22Rv1 (cell line): ENCODE data around the gene PRELID3B.
"Not testable (repeated sequence)": the region's sequence is repeated elsewhere in the genome, so short reads cannot be mapped to it uniquely, and the experiment has no call there.

Experiments used
- H3K27ac ChIP-seq: fragments of 450-650 bp; 2 replicates; pipeline ENCODE4 v1.5.1; 2017
- ZFX ChIP-seq: fragments of 450-650 bp; IDR thresholded peaks from 2 replicates; pipeline ENCODE4 v1.6.1; 2017; ENCODE audit warnings: antibody characterized with exemption, borderline replicate concordance
- TF ChIP-seq, protein P1 (sequence below): fragments of 450-650 bp; IDR thresholded peaks from 2 replicates; pipeline ENCODE4 v1.5.1; 2017; ENCODE audit warnings: mild to moderate bottlenecking

PRELID3B gene

DNA sequence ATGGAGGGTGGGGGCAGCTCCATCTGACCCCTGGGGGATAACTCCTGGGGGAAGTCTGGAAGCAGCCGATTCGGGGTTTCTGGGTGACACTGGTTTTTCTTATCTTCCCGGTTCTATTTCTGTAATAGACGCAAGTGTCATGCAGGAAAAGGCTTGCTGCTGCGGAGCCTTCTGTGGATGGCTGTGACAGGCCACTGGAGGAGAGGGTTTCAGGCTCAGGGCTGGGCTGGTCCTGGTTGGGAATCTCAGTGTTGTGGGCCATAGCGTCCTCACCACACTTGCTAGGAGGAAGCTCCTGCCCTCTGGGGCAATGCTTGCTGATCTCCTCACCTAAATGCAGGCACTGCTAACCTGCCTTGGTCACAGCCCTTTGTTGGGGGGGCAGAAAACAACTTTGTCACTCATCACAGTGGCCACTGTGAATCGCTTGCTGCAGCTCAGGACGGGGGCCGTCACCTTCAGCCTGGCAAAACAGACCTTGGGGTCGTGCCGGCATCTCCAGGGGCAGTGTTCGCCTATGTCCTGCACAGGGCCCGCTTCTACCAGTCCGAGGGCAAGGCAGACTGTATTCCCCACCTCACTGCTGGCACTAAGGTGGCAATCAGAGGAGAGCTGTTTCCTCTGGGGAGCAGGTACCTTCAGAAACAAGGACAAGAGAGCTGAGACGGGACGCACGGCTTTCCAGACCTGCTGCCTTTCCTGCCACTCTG, 27.8 kb downstream of the PRELID3B start:
- H3K27ac ChIP-seq: no peak overlapping the region
- TF ChIP-seq ZFX: no peak
- TF ChIP-seq, protein P1, sequence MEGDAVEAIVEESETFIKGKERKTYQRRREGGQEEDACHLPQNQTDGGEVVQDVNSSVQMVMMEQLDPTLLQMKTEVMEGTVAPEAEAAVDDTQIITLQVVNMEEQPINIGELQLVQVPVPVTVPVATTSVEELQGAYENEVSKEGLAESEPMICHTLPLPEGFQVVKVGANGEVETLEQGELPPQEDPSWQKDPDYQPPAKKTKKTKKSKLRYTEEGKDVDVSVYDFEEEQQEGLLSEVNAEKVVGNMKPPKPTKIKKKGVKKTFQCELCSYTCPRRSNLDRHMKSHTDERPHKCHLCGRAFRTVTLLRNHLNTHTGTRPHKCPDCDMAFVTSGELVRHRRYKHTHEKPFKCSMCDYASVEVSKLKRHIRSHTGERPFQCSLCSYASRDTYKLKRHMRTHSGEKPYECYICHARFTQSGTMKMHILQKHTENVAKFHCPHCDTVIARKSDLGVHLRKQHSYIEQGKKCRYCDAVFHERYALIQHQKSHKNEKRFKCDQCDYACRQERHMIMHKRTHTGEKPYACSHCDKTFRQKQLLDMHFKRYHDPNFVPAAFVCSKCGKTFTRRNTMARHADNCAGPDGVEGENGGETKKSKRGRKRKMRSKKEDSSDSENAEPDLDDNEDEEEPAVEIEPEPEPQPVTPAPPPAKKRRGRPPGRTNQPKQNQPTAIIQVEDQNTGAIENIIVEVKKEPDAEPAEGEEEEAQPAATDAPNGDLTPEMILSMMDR: no peak

GRCh38 chr20:59013959-59014608, 28.5 kb downstream of the PRELID3B start:
- no peak for TF ChIP-seq ZFX
- TF ChIP-seq, protein P1: no peak
- no peak overlapping the region for H3K27ac ChIP-seq

- H3K27ac ChIP-seq: no peak overlapping the region
- no peak for TF ChIP-seq ZFX
- TF ChIP-seq, protein P1: no peak
These were observed 29.3 kb downstream of the PRELID3B start for GRCh38 chr20:59013031-59013951.

DNA sequence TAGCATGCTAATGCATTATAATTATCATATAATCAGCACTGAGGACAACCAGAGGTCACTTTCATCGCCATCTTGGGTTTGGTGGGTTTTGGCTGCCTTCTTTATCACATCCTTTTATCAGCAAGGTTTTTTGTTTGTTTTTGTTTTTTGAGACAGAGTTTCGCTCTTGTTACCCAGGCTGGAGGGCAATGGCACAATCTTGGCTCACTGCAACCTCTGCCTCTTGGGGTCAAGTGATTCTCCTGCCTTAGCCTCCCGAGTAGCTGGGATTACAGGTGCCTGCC, 30.8 kb downstream of the PRELID3B start:
- not testable (repeated sequence) for H3K27ac ChIP-seq

GRCh38 chr20:59010995-59011873, 31.4 kb downstream of the PRELID3B start:
- no peak overlapping the region for H3K27ac ChIP-seq
- TF ChIP-seq ZFX: no peak
- TF ChIP-seq, protein P1: no peak

- no peak overlapping the region for H3K27ac ChIP-seq
- no peak for TF ChIP-seq ZFX
- TF ChIP-seq, protein P1: no peak
These were observed 32.1 kb downstream of the PRELID3B start for GRCh38 chr20:59010321-59010994.
